Bronchial epithelial cell (primary cell): ENCODE results near the gene PLSCR2. TPM values are rescaled to one million over a fixed set of nuclear protein-coding genes. Genes with fewer than 3 reads are reported as not detected.

ENCODE experiments used
- DNase-seq: peaks from one replicate; pipeline ENCODE4 v3.0.0-alpha.2; 2010; ENCODE audit warnings: low read depth
- FAIRE-seq: peaks from 2 replicates; lab custom pipeline; 2011; peaks lifted over from hg19 to GRCh38; lab: Jason Lieb, UNC
- H3K27me3 ChIP-seq: 2 replicates; pipeline ENCODE4 v1.5.1; 2011; ENCODE audit warnings: low read length; ENCODE audit not compliant: control insufficient read depth, insufficient read depth
- H3K36me3 ChIP-seq: 2 replicates; pipeline ENCODE4 v1.5.1; 2011; ENCODE audit warnings: low read length; ENCODE audit not compliant: control insufficient read depth, insufficient read depth
- H3K4me3 ChIP-seq: 2 replicates; pipeline ENCODE4 v1.5.1; 2011; ENCODE audit warnings: mild to moderate bottlenecking, low read depth, low read length, control low read depth
- total RNA-seq: library from RNA; depleted of rRNA; stranded (reverse); fragments of >200 nt; gene quantifications from 2 replicates; pipeline ENCODE4 v1.2.1, GENCODE V29; 2014
- TF ChIP-seq, protein P1 (sequence below): IDR thresholded peaks from 2 replicates; pipeline ENCODE4 v1.5.1; 2011; ENCODE audit warnings: mild to moderate bottlenecking, moderate library complexity, low read length, control low read depth, inconsistent platforms; ENCODE audit not compliant: insufficient read depth, severe bottlenecking

PLSCR2 gene
- total RNA-seq, 1 donor from 2014 or later, result not detected

DNA sequence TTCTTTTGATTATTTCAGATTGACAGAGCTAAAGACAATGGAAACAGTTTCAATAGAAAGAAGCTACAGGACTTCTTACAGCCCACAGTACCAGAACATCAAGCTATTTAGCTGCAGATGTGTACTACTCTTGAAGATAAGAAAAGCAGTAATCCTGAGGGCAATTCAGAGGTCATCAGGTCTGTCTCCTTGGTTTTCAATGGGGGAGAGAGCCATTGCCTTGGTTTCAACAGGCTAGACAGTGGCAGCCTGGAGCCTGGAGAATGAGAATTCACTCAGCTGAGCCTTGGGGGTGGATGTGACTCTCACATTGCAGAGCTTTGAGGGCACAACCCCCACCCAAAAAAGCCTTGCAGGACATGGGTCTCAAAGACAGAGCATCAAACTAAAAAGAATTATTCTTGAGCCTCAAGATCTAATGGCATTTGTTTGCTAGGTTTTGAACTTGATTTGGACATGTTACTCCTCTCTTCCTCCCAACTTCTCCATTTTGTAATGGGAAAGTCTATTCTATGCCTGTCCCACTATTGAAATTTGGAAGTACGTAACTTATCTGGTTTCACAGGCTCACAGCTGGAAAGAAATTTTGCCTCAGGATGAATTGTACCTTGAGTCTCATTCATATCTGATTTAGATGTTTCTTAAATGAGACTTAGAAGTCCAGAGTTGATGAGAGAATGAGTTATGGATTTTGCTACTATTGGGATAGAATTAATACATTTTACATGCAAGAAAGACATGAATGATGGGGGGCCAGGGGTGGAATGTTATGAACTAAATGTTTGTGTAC is 38.2 kb upstream of the PLSCR2 start:
- Histone ChIP-seq H3K36me3 (no peaks in the 10 kb centered on the region), H3K27me3 (no peaks in the 10 kb centered on the region), H3K4me3 (no peak overlapping the region)
- no peak for DNase-seq
- TF ChIP-seq, protein P1, sequence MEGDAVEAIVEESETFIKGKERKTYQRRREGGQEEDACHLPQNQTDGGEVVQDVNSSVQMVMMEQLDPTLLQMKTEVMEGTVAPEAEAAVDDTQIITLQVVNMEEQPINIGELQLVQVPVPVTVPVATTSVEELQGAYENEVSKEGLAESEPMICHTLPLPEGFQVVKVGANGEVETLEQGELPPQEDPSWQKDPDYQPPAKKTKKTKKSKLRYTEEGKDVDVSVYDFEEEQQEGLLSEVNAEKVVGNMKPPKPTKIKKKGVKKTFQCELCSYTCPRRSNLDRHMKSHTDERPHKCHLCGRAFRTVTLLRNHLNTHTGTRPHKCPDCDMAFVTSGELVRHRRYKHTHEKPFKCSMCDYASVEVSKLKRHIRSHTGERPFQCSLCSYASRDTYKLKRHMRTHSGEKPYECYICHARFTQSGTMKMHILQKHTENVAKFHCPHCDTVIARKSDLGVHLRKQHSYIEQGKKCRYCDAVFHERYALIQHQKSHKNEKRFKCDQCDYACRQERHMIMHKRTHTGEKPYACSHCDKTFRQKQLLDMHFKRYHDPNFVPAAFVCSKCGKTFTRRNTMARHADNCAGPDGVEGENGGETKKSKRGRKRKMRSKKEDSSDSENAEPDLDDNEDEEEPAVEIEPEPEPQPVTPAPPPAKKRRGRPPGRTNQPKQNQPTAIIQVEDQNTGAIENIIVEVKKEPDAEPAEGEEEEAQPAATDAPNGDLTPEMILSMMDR, result no peak
- FAIRE-seq, result no peak

DNA sequence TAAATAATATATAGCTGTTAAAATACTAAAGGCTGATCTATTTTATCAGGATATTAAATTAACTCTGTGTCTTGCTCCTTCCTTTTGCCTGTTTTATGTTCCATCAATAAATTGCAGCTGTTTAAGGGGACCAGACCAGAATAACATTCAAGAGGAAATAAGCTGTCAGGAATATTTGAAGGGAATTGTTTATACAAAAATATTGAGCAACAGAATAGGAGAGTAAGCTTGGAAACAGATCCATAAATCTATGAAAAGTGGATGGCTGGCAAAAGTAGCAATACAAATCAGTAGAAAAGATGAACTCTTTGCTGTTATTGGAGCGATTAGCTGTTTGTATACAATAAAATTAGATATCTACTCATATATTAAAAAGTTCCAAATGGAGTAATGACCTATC is 36.2 kb upstream of the PLSCR2 start:
- H3K4me3 ChIP-seq, result no peak overlapping the region
- no peaks in the 10 kb centered on the region for H3K27me3 ChIP-seq
- TF ChIP-seq, protein P1, result no peak
- FAIRE-seq (no peak), DNase-seq (no peak)
- H3K36me3 ChIP-seq, result no peaks in the 10 kb centered on the region

DNA sequence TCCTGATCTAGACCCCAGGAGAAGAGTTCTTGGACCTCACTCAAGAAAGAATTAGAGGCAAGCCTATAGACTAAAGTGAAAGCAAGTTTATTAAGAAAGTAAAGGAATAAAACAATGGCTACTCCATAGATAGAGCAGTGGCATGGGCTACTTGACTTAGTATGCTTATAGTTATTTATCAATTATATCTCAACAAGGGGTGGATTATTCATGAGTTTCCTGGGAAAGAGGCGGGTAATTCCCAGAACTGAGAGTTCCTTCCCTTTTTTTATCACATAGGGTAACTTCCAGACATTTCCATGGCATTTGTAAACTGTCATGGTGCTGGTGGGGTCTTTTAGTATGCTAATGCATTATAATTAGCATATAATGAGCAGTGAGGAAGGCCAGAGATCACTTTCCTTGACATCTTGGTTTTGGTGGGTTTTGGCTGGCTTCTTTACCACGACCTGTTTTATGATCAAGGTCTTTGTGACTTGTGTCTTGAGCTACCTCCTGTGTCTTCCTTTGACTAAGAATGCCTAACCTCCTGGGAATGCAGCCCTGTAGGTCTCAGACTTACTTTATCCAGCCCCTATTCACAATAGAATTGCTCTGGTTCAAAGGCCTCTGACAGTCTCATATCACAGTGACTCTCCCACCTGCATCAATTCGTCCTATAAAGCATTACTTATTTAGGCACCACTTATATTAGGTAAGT is 35.3 kb upstream of the PLSCR2 start:
- DNase-seq, result peak; percentile 53
- Histone ChIP-seq H3K27me3 (no peaks in the 10 kb centered on the region), H3K36me3 (no peaks in the 10 kb centered on the region), H3K4me3 (no peak overlapping the region)
- no peak for FAIRE-seq
- TF ChIP-seq, protein P1, result no peak

DNA sequence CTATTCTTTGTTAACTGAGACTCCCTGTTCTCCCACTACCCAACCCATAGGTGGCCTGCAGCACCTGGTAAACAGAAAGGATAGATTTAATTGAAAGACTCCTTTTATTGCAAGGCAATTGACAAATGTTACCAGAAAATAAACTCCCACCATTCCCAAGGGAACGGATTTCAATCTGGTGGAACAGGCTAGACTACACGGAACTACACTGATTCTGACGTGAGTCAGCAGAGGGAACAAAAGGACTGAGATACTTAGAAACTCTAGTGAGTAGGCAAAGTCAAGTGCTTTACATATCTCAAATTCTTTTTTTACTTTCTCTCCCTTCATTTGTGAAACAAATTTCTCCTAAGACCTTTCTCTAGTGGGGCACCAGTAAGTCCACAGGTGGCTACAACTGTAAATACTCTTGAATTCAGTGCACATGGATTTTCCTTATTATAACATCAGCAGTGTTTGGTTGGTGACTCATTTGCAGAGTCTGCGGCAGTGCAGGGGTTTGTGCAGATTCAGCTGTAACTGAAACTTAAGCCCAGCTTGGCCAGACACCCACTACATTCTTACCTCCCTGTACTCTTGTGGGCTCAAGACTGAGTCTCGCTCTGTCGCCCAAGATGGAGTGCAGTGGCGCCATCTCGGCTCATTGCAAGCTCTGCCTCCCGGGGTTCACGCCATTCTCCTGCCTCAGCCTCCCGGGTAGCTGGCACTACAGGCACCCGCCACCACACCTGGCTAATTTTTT is 34.3 kb upstream of the PLSCR2 start:
- Histone ChIP-seq H3K4me3 (peak overlapping the region; percentile 2), H3K27me3 (no peaks in the 10 kb centered on the region), H3K36me3 (no peaks in the 10 kb centered on the region)
- TF ChIP-seq, protein P1, result no peak
- peak; percentile 95 for DNase-seq
- FAIRE-seq, result peak; percentile 79

DNA sequence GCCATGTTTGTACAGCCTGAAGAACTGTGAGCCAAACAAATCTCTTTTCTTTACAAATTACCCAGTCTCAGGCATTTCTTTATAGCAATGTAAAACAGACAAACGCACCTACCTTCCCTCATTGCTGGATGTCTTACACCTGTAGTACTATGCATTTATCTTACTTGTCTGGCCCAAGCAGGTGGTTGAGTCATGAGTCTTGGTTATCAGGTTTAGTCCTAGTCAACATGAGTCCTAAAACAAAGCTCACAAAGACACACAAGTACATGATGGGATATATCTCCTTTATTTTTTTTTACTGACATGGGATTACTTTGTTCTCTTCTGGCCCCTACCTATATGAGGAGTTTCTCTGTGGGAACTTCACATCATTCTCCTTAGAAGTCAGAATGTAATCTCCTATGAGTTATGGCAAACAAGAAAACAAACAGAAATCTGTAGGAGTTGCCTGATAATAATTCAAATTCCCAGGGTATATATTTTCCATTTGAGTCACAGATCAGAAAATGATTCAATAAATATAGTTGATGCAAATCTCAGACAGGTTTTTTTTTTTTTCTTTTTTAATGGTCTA is 33.6 kb upstream of the PLSCR2 start:
- Histone ChIP-seq H3K27me3 (no peaks in the 10 kb centered on the region), H3K36me3 (no peaks in the 10 kb centered on the region), H3K4me3 (no peak overlapping the region)
- DNase-seq, result peak; percentile 80
- TF ChIP-seq, protein P1, result no peak
- FAIRE-seq, result no peak
